Superior temporal gyrus (tissue), 1 donor: ENCODE results near the gene MUC21.
"Not testable (repeated sequence)": the region's sequence is repeated elsewhere in the genome, so short reads cannot be mapped to it uniquely, and the experiment has no call there.

Source experiments
- DNase-seq: peaks from one replicate; pipeline ENCODE4 v3.0.0-alpha.2; 2016; ENCODE audit errors: extremely low spot score

MUC21 gene

DNA sequence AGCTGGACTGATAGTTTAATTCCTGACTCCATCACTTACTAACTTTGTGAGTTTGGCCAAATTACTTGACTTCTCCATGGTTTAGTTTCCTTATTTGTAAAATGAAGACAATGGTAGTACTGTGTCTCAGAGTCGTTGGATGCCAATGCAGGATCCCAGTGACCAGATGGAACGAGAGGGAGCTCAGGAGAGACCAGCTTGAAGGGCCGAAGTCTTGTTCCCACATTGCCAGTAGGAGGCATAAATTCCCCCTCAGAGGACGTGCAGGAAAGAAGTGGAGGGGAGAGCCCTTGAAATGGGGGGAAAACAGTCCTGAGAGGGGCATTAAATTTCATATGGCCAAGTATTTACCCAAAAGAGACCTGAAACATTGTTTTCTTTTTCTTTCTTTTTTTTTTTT lies 24.6 kb downstream of the MUC21 start:
- no peak for DNase-seq

DNA sequence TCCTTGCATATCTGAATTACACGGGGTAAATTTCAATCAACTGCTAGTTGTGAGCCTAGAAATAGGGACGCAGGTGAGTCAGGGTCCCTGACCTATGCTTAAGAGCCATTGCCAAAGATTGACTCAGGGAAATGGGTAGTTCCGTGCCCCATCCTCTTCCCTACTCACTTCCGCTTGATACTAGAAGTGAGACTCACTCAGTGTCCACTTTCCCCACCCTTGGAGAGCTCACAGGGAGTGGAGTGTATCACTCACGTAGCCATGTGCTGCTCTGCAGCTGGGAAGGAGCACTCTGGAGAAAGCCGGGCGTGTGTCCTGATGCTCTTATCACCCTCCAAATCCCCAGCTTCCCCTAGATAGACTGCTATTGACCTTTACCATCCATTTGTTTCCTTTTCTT lies 26.2 kb downstream of the MUC21 start:
- no peak for DNase-seq

- DNase-seq, result no peak
These were observed 27.0 kb downstream of the MUC21 start, which contains the start of gene MUC22 for GRCh38 chr6:31010393-31011060. MUC22 (plus strand) TSS chr6:31010474; CDS start chr6:31010707, 233 bp downstream.

- no peak for DNase-seq
These were observed 27.6 kb downstream of the MUC21 start for GRCh38 chr6:31011153-31011552.

DNA sequence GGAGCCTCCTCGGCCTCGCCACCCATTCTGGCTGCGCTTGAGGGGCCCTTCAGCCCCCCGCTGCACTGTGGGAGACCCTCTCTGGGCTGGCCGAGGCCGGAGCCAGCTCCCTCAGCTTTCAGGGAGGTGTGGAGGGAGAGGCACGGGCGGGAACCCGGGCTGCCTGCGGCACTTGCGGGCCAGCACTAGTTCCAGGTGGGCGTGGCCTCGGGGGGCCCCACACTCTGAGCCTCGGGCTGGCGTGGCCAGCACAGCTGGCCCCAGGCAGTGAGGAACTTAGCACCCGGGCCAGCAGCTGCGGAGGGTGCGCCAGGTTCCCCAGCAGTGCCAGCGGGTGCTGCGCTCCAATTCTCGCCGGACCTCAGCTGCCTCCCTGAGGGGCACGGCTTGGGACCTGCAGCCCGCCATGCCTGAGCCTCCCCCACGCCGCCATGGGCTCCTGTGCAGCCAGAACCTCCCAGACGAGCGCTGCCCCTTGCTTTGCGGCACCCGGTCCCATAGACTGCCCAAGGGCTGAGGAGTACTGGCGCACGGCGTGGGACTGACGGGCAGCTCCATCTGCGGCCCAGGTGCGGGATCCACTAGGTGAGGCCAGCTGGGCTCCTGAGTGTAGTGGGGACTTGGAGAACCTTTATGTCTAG lies 33.3 kb downstream of the MUC21 start:
- DNase-seq, result no peak

- DNase-seq, result not testable (repeated sequence)
These were observed 33.9 kb downstream of the MUC21 start for GRCh38 chr6:31017436-31017835.

DNA sequence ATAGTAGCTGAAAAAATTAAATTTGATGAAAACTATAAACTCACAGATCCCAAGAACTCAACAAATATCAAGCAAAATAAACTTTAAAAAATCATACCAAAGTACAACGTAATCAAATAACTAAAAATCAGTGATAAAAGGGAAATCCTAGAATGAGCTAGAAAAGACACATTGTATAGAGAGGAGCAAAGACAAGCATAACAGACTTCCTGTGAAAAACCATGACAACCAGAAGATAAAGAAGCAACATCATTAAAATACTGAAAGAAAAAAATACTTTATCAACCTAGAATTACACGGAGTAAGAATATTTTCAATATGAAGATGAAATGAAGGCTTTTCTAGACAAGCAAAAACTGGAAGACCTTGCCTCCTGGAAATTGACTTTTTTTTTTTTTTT lies 36.5 kb downstream of the MUC21 start:
- no peak for DNase-seq

DNA sequence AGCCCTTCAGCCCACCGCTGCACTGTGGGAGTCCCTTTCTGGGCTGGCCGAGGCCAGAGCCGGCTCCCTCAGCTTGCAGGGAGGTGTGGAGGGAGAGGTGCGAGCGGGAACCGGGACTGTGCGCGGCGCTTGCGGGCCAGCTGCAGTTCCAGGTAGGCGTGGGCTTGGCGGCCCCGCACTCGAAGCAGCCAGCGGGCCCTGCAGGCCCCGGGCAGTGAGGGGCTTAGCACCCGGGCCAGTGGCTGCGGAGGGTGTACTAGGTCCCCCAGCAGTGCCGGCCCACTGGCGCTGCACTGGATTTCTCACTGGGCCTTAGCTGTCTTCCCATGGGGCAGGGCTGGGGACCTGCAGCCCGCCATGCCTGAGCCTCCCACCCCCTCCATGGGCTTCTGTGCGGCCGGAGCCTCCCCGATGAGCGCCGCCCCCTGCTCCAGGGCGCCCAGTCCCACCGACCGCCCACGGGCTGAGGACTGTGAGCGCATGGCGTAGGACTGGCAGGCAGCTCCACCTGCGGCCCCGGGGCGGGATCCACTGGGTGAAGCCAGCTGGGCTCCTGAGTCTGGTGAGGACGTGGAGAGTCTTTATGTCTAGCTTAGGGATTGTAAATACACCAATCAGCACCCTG lies 37.2 kb downstream of the MUC21 start:
- DNase-seq, result not testable (repeated sequence)

GRCh38 chr6:31021705-31022531 lies 38.4 kb downstream of the MUC21 start:
- DNase-seq, result not testable (repeated sequence)

- DNase-seq, result no peak
These were observed 42.1 kb downstream of the MUC21 start for GRCh38 chr6:31025595-31025994.

DNA sequence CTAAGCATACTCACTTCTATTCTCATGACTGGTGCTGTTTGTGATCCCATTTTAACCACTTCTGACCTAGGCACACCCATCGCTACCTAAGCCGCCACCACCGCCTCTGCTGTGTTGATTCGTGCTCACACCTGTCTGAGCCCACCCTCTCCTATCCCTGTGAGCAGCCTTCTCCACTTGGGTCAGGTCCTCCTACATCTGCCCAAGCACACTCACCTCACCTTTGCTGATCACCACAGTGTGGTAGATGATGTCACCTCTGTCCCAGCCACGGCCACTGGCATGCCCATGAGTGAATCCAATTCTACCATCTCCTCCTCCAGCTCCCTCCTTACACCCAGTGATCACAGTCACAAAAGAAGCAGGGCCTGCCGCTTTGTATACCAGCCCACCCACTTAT lies 47.6 kb downstream of the MUC21 start:
- no peak for DNase-seq

- no peak for DNase-seq
These were observed 49.6 kb downstream of the MUC21 start for GRCh38 chr6:31033075-31033474.

DNA sequence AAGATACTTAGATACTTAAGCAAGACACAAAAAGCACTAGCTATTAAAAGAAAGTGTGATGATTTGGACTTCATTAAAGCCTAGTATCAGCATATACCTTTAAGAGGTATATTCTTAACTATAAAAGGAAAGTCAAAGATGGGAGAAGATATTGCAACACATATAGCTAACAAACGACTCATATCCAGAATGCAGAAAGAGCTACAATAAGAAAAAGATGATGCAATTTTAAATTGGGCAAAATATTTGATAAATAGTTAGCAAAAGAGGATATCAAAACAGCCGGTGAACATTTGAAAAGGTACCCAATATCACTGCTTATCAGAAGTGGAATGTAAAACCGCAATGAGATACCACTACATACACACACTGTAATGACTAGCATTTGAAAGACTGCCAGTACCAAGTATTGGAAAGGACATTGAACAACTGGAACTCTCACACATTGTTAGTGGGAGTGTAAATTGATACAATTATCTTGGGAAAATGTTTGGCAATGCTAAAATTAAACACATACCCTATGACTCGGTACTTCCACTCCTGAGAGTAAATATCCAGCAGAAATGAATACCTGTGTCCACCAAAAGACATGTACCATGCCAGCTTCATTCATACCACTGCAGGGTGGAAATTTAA lies 52.5 kb downstream of the MUC21 start:
- peak; percentile 8 for DNase-seq

GRCh38 chr6:31037169-31037568 lies 53.7 kb downstream of the MUC21 start:
- no peak for DNase-seq

DNA sequence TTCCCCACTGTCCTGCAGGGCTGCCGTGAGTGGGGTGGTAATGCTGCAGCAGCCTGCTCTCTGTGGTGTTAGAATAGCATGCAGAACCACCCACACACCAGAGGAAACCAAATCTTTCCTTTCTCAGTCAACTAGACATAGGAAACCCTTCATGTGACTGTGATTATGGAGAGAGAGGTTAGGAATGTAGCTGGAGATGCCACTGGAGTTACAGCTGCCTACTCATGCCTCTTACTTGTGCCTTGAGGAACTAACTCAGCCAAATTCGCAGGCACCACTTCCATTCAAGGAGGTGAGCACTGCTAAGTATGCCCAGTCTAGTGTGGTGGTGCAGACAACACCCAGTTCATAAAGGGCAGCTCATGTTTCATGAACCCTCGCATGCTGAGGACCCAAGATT lies 54.2 kb downstream of the MUC21 start:
- peak; percentile 58 for DNase-seq

- DNase-seq, result no peak
These were observed 55.0 kb downstream of the MUC21 start for GRCh38 chr6:31038559-31038958.
